Large intestine (tissue), 3 donors: ENCODE results near the gene FXYD2. TPM values are rescaled to one million over a fixed set of nuclear protein-coding genes. Genes with fewer than 3 reads are reported as not detected.
A peak's percentile ranks its signal among the peaks of the same experiment; 100 is the strongest.

Experiments used
- DNase-seq, 2 donors: peaks; one replicate each; pipeline versions ENCODE4 v3.0.0 to v3.0.0-alpha.2; 2013
- H3K27ac ChIP-seq: one replicate; pipeline ENCODE4 v1.5.1; 2013; ENCODE audit warnings: low read length
- H3K27me3 ChIP-seq: 2 replicates; pipeline ENCODE4 v1.6.1; 2013; ENCODE audit warnings: low read length; ENCODE audit not compliant: control insufficient read depth, insufficient read depth
- H3K36me3 ChIP-seq: 2 replicates; pipeline ENCODE4 v1.6.1; 2013; ENCODE audit warnings: low read length; ENCODE audit not compliant: control insufficient read depth, insufficient read depth
- H3K4me1 ChIP-seq: one replicate; pipeline ENCODE4 v1.6.1; 2013; ENCODE audit warnings: low read length; ENCODE audit not compliant: control insufficient read depth, insufficient read depth
- H3K4me3 ChIP-seq: one replicate; pipeline ENCODE4 v1.5.1; 2013; ENCODE audit warnings: low read length
- H3K9me3 ChIP-seq: one replicate; pipeline ENCODE4 v1.6.1; 2013; ENCODE audit warnings: mild to moderate bottlenecking, low read depth, low read length, moderate library complexity; ENCODE audit not compliant: control insufficient read depth
- WGBS: methylation state at CpG from one replicate; pipeline ENCODE4 v1.1.5; 2013; ENCODE audit warnings: low lambda C conversion rate; ENCODE audit not compliant: insufficient coverage; 5-methylcytosine and 5-hydroxymethylcytosine counted together
- polyA plus RNA-seq: library from polyadenylated mRNA; unstranded; fragments of 120-200 nt; gene quantifications from one replicate; pipeline ENCODE4 v1.2.1, GENCODE V29; 2013

The FXYD2 gene
- polyA plus RNA-seq, 1 donor, result 4.4 TPM

DNA sequence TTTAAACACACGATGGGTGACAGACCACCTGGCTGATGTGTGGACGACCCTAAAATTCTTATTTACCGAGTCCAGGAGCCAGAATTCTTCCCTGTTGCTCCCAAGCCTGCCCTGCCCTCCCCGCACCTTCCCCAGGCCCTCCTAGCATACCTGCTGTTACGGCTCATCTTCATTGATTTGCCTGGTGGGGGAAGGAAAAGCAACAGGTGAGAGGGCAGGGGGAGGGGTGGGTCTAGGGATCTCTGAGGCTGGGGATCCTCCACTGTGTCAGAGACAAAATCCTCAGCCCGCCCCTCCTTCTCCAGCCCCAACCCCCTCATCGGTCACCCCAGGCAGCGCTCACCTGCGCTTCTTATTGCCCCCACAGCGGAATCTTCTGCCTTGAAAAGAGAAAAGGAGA, 4.0 kb downstream of the FXYD2 start:
- peaks cover 86% of the 10 kb centered on the region for H3K4me1 ChIP-seq

DNA sequence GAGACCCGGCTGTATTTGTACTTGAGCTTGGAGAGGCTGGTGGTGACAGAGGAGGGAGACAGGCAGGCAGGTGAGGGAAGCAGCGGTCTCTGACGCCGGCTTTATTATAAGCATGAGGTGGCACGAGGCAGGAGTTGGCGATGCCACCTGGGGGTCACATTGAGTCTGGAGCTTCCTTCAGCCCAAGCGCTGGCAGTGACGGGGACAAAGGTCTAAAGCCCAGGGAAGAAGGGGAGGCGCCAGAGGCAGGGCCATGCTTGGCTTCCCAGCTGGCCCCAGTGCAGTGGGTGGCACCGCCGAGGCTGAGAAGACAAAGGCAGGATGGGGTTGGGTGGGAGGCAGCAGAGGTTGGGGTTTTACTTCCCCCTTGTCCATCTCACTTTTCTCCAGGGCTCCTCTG, 4.5 kb downstream of the FXYD2 start:
- no peaks in the 10 kb centered on the region for H3K9me3 ChIP-seq
- DNase-seq, result peak; percentile 79 to 90
- peak overlapping the region; percentile 82 for H3K27ac ChIP-seq
- H3K27me3 ChIP-seq, result no peaks in the 10 kb centered on the region
- WGBS, result 17% methylated on average over 1 of the region's 11 CpGs
- peaks cover 86% of the 10 kb centered on the region for H3K4me1 ChIP-seq
- H3K4me3 ChIP-seq, result no peak overlapping the region
- no peaks in the 10 kb centered on the region for H3K36me3 ChIP-seq

More for the DNA sequence above, 4.0 kb downstream of the FXYD2 start:
- no CpG with 5 or more reads among the region's 10 CpGs for WGBS
- H3K27me3 ChIP-seq, result no peaks in the 10 kb centered on the region
- no peaks in the 10 kb centered on the region for H3K36me3 ChIP-seq
- peak overlapping the region; percentile 82 for H3K27ac ChIP-seq
- no peak for DNase-seq
- H3K4me3 ChIP-seq, result no peak overlapping the region
- no peaks in the 10 kb centered on the region for H3K9me3 ChIP-seq

DNA sequence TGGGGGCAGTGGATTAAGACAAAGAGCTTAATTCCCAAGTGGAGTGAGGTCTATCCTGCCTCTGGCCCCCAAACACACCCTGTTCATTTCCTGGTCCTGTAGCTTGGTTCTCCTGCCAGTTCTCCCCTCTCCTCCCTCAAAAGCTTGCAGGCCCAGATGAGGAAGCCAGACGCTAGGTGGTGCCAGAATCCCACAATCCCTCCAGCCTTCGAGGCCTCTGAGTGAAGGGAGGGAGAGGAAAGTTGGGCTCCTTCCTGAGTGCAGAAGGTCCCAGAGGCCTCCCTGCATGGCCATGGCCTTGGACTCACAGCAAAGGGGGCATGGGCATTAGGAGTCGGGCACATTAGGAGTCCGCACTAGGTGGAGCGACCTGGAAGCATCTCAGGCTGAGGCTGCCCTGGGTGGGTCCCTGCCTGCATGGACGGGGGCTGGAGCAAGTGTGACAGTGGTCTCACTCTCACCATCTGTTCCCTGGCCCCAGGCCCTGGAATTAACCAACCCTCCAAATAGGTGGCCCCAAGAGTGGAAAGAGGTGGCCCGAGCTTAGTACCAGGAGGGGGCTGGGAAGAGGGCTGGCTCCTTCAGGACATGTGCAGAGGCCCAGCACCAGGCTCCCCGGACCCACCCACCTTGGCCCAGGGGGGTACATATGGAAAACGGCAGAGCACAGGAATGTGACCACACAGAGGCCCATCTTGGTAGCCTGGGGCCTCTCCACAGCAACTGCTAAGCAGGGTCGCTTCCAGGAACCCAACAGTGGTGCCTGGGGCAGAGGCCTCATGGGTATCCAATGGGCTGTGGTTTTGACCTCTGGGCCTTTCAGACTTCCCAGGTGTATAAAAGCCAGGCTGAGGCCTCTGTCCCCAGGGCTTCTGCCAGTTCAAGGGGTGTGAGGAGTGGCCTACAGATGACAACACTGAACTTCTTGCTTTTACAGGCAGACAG, 5.2 kb downstream of the FXYD2 start:
- no peak overlapping the region for H3K4me3 ChIP-seq
- no peaks in the 10 kb centered on the region for H3K36me3 ChIP-seq
- H3K27ac ChIP-seq, result peak overlapping the region; percentile 82
- no peaks in the 10 kb centered on the region for H3K9me3 ChIP-seq
- peaks cover 86% of the 10 kb centered on the region for H3K4me1 ChIP-seq
- DNase-seq, result peak; percentile 83
- H3K27me3 ChIP-seq, result no peaks in the 10 kb centered on the region
- no CpG with 5 or more reads among the region's 10 CpGs for WGBS

DNA sequence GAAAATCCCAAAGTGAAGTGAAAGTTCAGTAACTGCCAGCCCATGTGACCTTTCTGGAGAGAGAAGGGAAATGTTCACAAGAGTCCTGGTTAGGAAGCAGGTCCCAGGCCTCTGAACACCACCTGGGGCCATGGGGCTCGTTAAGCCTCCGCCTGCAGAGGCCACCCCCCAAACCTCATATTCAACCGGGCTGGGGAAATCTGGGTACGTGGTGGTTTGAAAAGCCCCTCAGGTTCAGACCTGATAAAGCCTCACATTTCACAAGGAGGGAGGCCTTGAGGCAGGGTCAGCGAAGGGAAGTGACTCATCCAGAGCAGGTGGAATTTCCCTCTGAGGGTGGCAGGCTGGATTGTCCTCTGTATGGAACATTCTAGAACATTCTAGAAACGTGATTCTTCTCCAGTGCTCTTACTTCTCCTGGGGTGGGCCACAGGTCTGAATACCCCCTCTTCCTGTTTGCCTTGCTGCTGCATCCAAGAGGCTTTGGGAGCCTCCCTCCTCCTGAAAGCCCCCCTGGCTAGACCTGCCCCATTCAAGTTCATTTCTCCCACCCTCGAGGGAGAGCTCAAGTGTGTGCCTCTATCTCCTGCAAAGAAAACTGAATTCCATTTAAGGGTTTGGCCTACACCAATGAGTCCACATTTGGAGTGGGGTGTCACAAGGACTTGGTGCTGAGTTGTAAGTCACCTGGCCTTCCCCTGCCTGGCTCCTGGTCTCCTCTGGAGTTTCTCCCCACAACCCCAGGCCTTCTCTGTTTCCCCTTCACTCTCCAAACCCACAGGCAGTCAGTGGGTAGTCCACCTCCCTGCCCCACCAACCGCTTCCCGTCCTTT, 6.3 kb downstream of the FXYD2 start:
- DNase-seq, result peak in 1 of 2 donors; percentile 13
- Histone ChIP-seq H3K36me3 (no peaks in the 10 kb centered on the region), H3K27ac (peak overlapping the region; percentile 85), H3K27me3 (no peaks in the 10 kb centered on the region), H3K4me1 (peaks cover 80% of the 10 kb centered on the region), H3K9me3 (no peaks in the 10 kb centered on the region), H3K4me3 (no peak overlapping the region)
- 14% methylated on average over 1 of the region's 9 CpGs for WGBS

DNA sequence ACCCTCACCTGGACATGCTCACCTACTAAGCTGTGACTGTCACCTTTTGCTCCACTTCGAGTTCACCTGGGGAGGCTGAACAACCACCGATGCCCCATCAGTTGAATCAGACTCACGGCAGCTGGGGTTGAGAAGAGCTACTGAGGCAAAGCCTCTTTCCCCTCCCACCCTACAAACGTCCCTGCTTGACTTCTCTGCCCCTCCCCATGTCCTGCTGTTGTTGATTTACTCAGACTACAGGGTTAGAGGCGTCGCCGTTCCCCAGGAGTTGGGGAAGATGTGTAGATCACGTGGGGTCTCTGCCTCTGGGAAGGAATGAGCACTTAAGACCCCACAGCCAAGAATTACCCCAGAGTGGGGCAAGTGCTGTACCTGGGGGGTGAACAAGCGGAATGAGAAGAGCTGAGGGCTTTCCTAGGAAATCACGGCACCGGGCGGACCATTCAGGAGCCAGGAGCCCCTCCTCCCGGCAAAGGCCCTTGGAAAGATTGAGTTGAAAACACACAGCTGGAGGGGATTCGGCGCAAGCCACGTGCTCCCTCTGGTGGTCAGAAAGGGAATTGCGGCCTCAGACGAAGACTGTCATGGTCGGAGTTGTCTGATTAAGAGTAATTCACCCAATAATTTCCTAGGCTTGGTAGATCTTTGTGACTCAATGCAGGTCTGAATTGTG, 7.0 kb downstream of the FXYD2 start:
- no CpG with 5 or more reads among the region's 19 CpGs for WGBS
- H3K27me3 ChIP-seq, result no peaks in the 10 kb centered on the region
- H3K4me3 ChIP-seq, result no peak overlapping the region
- H3K4me1 ChIP-seq, result peaks cover 72% of the 10 kb centered on the region
- peak; percentile 81 to 82 for DNase-seq
- peak overlapping the region; percentile 85 for H3K27ac ChIP-seq
- no peaks in the 10 kb centered on the region for H3K36me3 ChIP-seq
- H3K9me3 ChIP-seq, result no peaks in the 10 kb centered on the region

DNA sequence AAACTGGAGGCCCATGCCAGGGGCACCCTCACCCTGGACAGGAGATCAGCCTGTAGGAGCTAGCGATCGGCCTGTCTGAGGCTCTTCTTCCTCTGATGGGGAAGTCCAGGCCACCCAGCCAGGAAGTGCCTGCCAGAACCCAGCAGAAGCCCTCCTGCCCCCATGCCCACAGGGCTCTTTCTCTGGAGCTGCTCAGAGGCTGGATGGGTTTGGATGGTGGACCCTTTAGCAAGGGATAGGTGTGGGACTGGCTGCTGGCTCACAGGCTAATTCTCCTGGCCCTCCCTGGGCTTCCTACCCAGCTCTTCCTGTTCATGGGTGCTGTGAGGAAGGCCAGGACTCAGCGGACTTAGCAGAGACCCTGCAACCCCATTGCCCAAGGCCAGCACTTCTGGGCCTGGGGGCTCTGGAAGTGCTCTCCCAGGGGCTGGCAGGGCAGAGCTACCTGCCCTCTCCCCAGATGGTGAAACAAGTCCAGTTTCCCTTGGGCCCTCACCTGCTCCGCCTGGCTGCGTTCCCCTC, 7.6 kb downstream of the FXYD2 start:
- H3K9me3 ChIP-seq, result no peaks in the 10 kb centered on the region
- H3K4me3 ChIP-seq, result no peak overlapping the region
- peak overlapping the region; percentile 85 for H3K27ac ChIP-seq
- no peaks in the 10 kb centered on the region for H3K36me3 ChIP-seq
- peaks cover 68% of the 10 kb centered on the region for H3K4me1 ChIP-seq
- peak in 1 of 2 donors; percentile 29 for DNase-seq
- no CpG with 5 or more reads among the region's 5 CpGs for WGBS
- no peaks in the 10 kb centered on the region for H3K27me3 ChIP-seq

DNA sequence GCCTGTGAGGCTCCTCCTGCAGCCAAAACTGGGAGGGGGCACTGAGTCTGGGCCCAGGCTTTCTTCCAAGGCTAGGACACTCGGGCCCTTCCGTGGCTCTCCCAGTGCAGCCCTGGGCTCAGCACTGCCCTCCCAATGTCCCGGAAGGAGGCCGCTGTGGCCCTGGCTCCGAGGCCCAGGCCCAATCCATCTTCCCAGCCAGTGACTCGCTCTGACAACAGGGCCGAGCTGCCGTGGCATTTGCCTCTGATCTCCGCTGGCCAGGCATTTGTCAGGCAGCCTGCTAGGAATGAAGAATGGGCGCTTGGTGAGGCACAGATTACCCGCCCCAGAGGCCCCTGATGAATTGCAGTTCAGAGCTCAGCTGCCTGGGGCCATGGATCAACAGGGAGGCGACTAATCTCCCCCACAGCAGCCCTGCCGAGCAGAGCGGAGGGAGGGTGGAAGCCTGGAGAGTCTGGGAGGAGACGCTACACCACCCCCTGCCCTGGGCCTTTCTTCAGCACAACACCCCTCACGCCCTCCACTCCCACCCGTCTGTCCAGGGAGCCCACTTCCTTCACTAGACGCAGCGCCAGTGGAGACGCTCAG, 8.3 kb downstream of the FXYD2 start:
- Histone ChIP-seq H3K4me3 (no peak overlapping the region), H3K36me3 (no peaks in the 10 kb centered on the region), H3K27me3 (no peaks in the 10 kb centered on the region), H3K9me3 (no peaks in the 10 kb centered on the region), H3K27ac (peak overlapping the region; percentile 85), H3K4me1 (peaks cover 68% of the 10 kb centered on the region)
- DNase-seq, result peak; percentile 70 to 87
- no CpG with 5 or more reads among the region's 20 CpGs for WGBS

DNA sequence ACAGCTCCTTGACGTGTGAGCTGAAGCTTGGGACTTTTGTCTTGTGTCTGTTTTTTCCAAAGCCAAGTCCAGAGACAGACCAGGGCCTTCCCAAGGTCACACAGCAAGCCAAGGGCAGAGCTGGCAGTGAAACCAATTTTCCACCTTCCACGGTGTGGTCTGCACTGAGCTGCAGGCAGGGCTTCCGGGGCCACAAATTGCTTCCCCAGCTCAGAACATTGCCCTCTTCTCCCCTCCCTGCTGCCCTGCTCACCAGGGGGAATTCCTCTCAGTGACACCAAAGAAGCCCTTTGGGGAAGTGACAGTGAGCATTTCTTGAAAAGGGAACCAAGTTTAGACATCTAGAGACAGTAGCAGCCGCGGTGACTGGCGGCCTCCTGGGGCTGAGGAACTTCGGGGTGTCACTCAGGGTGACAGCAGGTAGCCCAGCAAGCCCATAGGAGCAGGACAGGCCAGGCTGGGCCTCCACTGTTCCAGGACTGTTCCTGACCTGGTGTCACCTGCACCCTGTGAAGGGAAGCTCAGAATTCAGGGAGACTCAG, 9.2 kb downstream of the FXYD2 start:
- Histone ChIP-seq H3K27me3 (no peaks in the 10 kb centered on the region), H3K36me3 (no peaks in the 10 kb centered on the region), H3K9me3 (no peaks in the 10 kb centered on the region), H3K4me1 (peaks cover 64% of the 10 kb centered on the region), H3K27ac (peak overlapping the region; percentile 85), H3K4me3 (no peak overlapping the region)
- peak in 1 of 2 donors; percentile 56 for DNase-seq
- WGBS, result no CpG with 5 or more reads among the region's 7 CpGs

DNA sequence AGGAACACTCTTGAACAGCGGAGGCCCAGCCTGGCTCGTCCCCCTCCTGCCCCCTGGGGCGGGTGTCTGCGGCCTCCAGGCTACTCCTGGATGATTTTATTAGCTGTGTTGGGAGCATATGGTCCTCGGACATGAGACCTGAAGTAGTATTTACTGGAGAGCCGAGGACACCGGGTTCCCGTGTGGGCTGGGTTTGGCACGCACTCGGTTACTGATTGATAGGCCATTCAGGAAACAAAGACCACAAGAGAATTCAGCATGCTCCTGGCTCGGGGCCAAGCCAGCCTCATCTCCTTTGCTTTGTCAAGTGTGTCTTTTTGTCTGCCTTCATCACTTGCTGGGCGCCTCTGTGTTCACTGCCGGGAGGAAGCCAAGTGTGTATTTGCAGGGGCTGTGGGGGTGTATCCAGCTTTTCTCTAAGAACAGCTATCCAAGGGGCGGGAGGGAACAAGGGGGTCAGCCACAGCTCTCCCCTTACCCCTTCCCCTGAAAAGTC, 9.7 kb downstream of the FXYD2 start:
- Histone ChIP-seq H3K4me1 (peaks cover 59% of the 10 kb centered on the region), H3K27me3 (no peaks in the 10 kb centered on the region), H3K27ac (peak overlapping the region; percentile 85), H3K9me3 (no peaks in the 10 kb centered on the region), H3K4me3 (no peak overlapping the region), H3K36me3 (no peaks in the 10 kb centered on the region)
- WGBS, result no CpG with 5 or more reads among the region's 14 CpGs
- DNase-seq, result peak; percentile 89 to 96
